AG04450 (cell line): ENCODE measurements around the gene BPNT1. TPM values are rescaled to one million over a fixed set of nuclear protein-coding genes. Genes with fewer than 3 reads are reported as not detected.

ENCODE experiments used
- CTCF ChIA-PET: fragments of 300-600, 350-600 bp; formaldehyde crosslinking; extraction: SDS; loops from one replicate; lab custom pipeline; 2022; ENCODE audit warnings: antibody characterized with exemption, inconsistent platforms; lab: Charles Lee
- POLR2A ChIA-PET: fragments of 350-600 bp; formaldehyde crosslinking; extraction: SDS; loops from one replicate; lab custom pipeline; 2021; ENCODE audit warnings: antibody characterized with exemption, inconsistent platforms; lab: Yijun Ruan, JAX
- DNase-seq: peaks from one replicate; pipeline ENCODE4 v3.0.0-alpha.2; 2011; ENCODE audit warnings: low read depth, low spot score
- H3K27ac ChIP-seq: one replicate; pipeline ENCODE4 v1.5.1; 2012; ENCODE audit warnings: low read depth, low read length, control low read depth
- H3K27me3 ChIP-seq: one replicate; pipeline ENCODE4 v1.6.0; 2012; ENCODE audit warnings: low read length; ENCODE audit not compliant: control insufficient read depth, insufficient read depth
- H3K4me3 ChIP-seq: 2 replicates; pipeline ENCODE4 v1.5.1; 2011; ENCODE audit warnings: mild to moderate bottlenecking, low read depth, low read length, control low read depth
- H3K9me3 ChIP-seq: 2 replicates; pipeline ENCODE4 v1.5.1; 2012; ENCODE audit warnings: low read length; ENCODE audit not compliant: control insufficient read depth, insufficient read depth
- polyA plus RNA-seq: library from polyadenylated mRNA; depleted of rRNA; stranded (reverse); fragments of >200 nt; gene quantifications from 2 replicates; pipeline ENCODE4 v1.2.3, GENCODE V29; 2011
- TF ChIP-seq, protein P1 (sequence below): IDR thresholded peaks from 2 replicates; pipeline ENCODE4 v1.5.1; 2011; ENCODE audit warnings: low read depth, low read length, control low read depth, inconsistent platforms

BPNT1 gene
- polyA plus RNA-seq, 1 experiment: 54.1 TPM

DNA sequence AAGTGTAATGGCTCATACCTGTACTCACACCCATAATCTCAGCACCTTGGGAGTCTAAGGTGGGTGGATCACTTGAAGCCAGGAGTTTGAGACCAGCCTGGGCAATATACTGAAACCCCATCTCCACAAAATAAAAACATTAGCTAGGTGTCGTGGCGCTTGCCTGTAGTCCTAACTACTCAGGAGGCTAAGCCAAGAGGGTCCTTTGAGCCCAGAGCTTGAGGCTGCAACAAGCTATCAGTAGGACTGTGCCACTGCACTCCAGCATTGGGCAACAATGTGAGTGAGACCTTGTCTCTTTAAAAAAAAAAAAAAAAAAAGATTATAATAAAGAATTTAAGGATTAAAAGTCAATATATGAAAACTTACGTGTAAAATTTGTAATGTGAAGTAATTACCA, 11.7 kb downstream of the BPNT1 start:
- POLR2A ChIA-PET: no interaction called here
- TF ChIP-seq, protein P1, sequence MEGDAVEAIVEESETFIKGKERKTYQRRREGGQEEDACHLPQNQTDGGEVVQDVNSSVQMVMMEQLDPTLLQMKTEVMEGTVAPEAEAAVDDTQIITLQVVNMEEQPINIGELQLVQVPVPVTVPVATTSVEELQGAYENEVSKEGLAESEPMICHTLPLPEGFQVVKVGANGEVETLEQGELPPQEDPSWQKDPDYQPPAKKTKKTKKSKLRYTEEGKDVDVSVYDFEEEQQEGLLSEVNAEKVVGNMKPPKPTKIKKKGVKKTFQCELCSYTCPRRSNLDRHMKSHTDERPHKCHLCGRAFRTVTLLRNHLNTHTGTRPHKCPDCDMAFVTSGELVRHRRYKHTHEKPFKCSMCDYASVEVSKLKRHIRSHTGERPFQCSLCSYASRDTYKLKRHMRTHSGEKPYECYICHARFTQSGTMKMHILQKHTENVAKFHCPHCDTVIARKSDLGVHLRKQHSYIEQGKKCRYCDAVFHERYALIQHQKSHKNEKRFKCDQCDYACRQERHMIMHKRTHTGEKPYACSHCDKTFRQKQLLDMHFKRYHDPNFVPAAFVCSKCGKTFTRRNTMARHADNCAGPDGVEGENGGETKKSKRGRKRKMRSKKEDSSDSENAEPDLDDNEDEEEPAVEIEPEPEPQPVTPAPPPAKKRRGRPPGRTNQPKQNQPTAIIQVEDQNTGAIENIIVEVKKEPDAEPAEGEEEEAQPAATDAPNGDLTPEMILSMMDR: no peak
- CTCF ChIA-PET: no interaction called here
- DNase-seq: no peak
- H3K27me3 ChIP-seq: no peaks in the 10 kb centered on the region
- H3K27ac ChIP-seq: no peak overlapping the region
- H3K9me3 ChIP-seq: no peaks in the 10 kb centered on the region; the same call in 1 of the 2 replicates
- H3K4me3 ChIP-seq: no peak overlapping the region

DNA sequence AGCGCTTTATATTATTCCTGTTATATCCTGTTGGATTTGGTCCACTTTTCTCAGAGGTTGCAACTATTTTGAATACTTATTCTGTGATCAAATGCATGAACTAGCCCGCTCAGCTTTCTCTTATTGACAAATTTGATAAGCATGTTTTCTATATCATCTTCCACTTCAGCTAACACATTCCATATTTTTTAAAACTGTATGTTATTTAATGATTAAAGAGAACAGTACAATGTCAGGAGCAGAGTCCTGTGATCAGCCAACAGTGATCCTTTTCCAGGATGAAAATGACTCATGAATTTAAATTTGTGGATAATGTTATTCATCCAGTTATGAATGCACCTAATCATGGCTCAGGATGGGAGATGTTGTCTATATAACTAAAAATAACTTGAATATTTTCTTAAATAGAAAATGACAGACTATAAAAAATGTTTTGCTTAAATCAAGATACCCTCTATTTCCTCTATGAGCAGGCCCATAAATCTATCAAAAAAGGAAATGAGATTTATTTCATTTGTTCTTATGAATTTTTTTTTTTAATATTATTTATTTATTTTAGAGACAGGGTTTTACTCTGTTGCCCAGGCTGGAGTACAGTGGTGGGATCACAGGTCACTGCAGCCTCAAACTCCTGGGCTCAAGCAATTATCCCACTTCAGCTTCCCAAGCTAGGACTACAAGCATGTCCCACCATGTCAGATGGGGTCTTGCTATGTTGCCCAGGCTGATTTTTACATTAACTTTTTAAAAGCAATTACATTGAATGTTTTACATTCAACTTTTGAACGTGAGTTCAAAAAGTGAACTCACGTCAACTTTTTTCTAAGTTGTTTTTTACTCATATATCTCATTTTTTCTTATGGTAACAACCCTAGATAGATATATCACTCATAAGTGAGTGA, 12.5 kb downstream of the BPNT1 start:
- Histone ChIP-seq H3K27ac (no peak overlapping the region), H3K9me3 (no peaks in the 10 kb centered on the region; the same call in 1 of the 2 replicates), H3K27me3 (no peaks in the 10 kb centered on the region), H3K4me3 (no peak overlapping the region)
- TF ChIP-seq, protein P1: no peak
- ChIA-PET POLR2A (no interaction called here), CTCF (no interaction called here)
- DNase-seq: no peak

DNA sequence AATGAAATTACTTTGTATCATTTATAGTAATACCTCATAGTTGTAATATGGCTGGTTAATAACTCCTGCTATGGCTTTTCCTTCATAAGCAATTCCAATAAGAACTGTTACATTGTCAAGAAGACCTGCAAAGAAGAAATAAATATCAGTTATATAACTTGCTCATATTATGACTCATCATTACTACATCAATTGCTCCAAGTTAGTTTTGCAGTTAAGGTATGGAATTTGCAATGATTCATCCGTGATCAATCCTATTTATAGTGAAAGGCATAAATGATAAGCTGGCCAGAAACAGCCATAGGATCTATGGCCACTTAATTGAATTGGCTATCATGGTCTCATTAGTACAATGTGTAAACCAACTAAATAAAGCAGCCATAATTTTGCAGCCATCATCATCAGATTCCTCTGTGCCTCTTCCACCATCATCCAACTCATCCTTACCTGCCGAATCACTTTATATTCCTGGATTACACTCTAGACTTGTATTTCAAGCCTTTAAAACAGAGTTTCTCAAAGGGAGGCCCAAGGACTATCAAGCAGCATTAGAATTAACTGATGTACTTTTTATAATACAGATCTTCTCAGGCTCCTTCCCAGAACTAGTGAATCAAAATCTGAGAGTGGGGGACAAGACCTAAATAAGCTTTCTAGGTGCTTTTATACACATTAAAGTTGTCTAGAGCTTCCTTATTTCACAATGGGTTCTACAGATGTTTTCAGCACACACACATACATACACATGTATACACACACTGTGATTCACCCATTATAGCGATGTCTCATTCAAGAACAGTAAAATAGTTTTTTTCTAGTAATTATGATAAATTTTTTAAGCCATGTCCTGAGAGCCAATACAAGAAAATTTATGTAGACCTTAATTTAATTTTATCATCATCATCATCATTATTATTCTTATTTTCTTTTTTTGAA, 22.1 kb downstream of the BPNT1 start:
- H3K27me3 ChIP-seq: no peaks in the 10 kb centered on the region
- POLR2A ChIA-PET: interaction anchor here (1.0 kb wide), 1 partner anchor 22 kb away, joined by 3 read pairs; the partner anchor contains the start of gene BPNT1
- no peak for DNase-seq

DNA sequence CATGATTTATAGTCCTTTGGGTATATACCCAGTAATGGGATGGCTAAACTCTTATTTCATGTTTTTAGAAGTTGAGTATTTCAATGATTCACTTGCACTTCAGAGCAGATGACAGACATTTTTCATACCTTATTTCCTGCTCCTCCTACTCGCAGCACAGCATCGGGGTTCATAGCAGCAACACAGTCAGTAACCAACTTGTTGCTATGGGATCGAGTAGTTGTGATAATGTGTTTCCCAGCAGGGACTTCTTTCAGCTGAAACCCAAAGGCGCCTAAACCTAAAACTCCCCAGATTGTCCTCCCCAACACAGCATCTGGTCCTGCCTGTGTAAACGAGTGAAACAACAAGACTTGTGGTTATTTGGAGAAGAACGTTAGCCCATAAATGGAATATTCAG, 27.0 kb downstream of the BPNT1 start:
- ChIA-PET POLR2A (no interaction called here), CTCF (no interaction called here)
- no peaks in the 10 kb centered on the region for H3K9me3 ChIP-seq
- TF ChIP-seq, protein P1: no peak
- H3K4me3 ChIP-seq: no peak overlapping the region
- no peak overlapping the region for H3K27ac ChIP-seq
- no peak for DNase-seq
- H3K27me3 ChIP-seq: no peaks in the 10 kb centered on the region

More for the DNA sequence above, 22.1 kb downstream of the BPNT1 start:
- CTCF ChIA-PET: no interaction called here
- no peaks in the 10 kb centered on the region for H3K9me3 ChIP-seq
- no peak overlapping the region for H3K4me3 ChIP-seq
- H3K27ac ChIP-seq: no peak overlapping the region
- TF ChIP-seq, protein P1: no peak
